Uterus (tissue), 2 donors: Measurements from ENCODE around the gene SIAE.
A peak's percentile ranks its signal among the peaks of the same experiment; 100 is the strongest.

Experiments
- CTCF ChIP-seq, 4 experiments: fragments of 200-600 bp in 2 of 4; fragments of 450-650 bp in 2 of 4; sonication (generic) in 2 of 4; IDR thresholded peaks; one replicate each; pipeline ENCODE4 v1.5.1; 2016 to 2019; ENCODE audit warnings: antibody characterized with exemption in 4 of 4, mild to moderate bottlenecking in 2 of 4, moderate library complexity in 1 of 4
- POLR2A ChIP-seq, 2 donors: fragments of 450-650 bp; IDR thresholded peaks; one replicate each; pipeline ENCODE4 v1.6.1; 2016; ENCODE audit warnings: antibody characterized with exemption in 2 of 2, mild to moderate bottlenecking in 1 of 2, moderate library complexity in 1 of 2

GRCh38 chr11:124586238-124586860 lies 87.2 kb downstream of the SIAE start:
- TF ChIP-seq CTCF (IDR thresholded peaks at IDR 0.05): peak in 3 of 4 experiments; percentile 25 to 40 (median 36)
- TF ChIP-seq POLR2A (IDR thresholded peaks at IDR 0.05): no peak
